Uterus (tissue), 4 donors: Measurements from ENCODE around the gene GATA3. TPM values are rescaled to one million over a fixed set of nuclear protein-coding genes. Genes with fewer than 3 reads are reported as not detected.

Experiments
- DNase-seq, 2 donors: peaks; one replicate each; pipeline ENCODE4 v3.0.0-alpha.2; 2019 to 2020
- H3K27ac ChIP-seq, 2 donors: fragments of 200-600 bp; sonication (generic); 1 replicate in 1 of 2; 2 replicates in 1 of 2; pipeline ENCODE4 v1.5.1; 2016 to 2018
- H3K27me3 ChIP-seq, 2 donors: fragments of 200-600 bp; sonication (generic); one replicate each; pipeline ENCODE4 v1.5.1; 2018 to 2019; ENCODE audit warnings: control low read depth in 1 of 2
- H3K36me3 ChIP-seq, 2 donors: fragments of 200-600 bp; sonication (generic); one replicate each; pipeline ENCODE4 v1.5.1; 2019; ENCODE audit warnings: control low read depth in 1 of 2
- H3K4me1 ChIP-seq, 2 donors: fragments of 200-600 bp; sonication (generic); one replicate each; pipeline ENCODE4 v1.5.1; 2018 to 2019; ENCODE audit warnings: control low read depth in 1 of 2
- H3K4me3 ChIP-seq, 2 donors: fragments of 200-600 bp; sonication (generic); 1 replicate in 1 of 2; 2 replicates in 1 of 2; pipeline ENCODE4 v1.5.1; 2018 to 2019; ENCODE audit warnings: mild to moderate bottlenecking in 1 of 2
- H3K9me3 ChIP-seq, 2 donors: fragments of 200-600 bp; sonication (generic); one replicate each; pipeline ENCODE4 v1.5.1; 2019; ENCODE audit warnings: control low read depth in 1 of 2
- CTCF ChIP-seq, 4 experiments: fragments of 200-600 bp in 2 of 4; fragments of 450-650 bp in 2 of 4; sonication (generic) in 2 of 4; IDR thresholded peaks; one replicate each; pipeline ENCODE4 v1.5.1; 2016 to 2019; ENCODE audit warnings: antibody characterized with exemption in 4 of 4, mild to moderate bottlenecking in 2 of 4, moderate library complexity in 1 of 4
- POLR2A ChIP-seq, 2 donors: fragments of 450-650 bp; IDR thresholded peaks; one replicate each; pipeline ENCODE4 v1.6.1; 2016; ENCODE audit warnings: antibody characterized with exemption in 2 of 2, mild to moderate bottlenecking in 1 of 2, moderate library complexity in 1 of 2
- intact Hi-C: fragments of 100-400 bp; cut with DNase I; formaldehyde crosslinking; loops from one replicate; pipeline ENCODE4 v1.15.1; 2023; ENCODE audit warnings: low total_unique reads
- total RNA-seq, 4 donors: library from RNA; depleted of rRNA in 3 of 4; stranded (reverse); fragments of >200 nt in 3 of 4; gene quantifications; one replicate each; pipeline versions ENCODE4 v1.1.0 to v1.2.4, GENCODE V29; 2014 to 2023
- donor health status: DM: yes; HTN: yes; CAD: no.

The GATA3 gene
- total RNA-seq, 4 donors from 2014 or later: 0.28 to 2.1 TPM; not detected in 2

- H3K9me3 ChIP-seq: no peaks in the 10 kb centered on the region
- H3K27me3 ChIP-seq: peaks cover 8 to 36% of the 10 kb centered on the region in 2 donors
- TF ChIP-seq POLR2A (IDR thresholded peaks at IDR 0.05) (no peak), CTCF (IDR thresholded peaks at IDR 0.05) (no peak)
- H3K36me3 ChIP-seq: no peaks in the 10 kb centered on the region
- no peak overlapping the region for H3K4me3 ChIP-seq
- no peak overlapping the region for H3K27ac ChIP-seq
- intact Hi-C loops: no loop called here
- H3K4me1 ChIP-seq: peaks cover 0 to 9% of the 10 kb centered on the region in 2 donors
- DNase-seq: no peak
These were observed 21.9 kb upstream of the GATA3 start for GRCh38 chr10:8032558-8032957.

- H3K9me3 ChIP-seq: no peaks in the 10 kb centered on the region
- H3K27ac ChIP-seq: no peak overlapping the region
- no peak for DNase-seq
- H3K4me3 ChIP-seq: no peak overlapping the region
- intact Hi-C loops: no loop called here
- peaks cover 0 to 9% of the 10 kb centered on the region in 2 donors for H3K4me1 ChIP-seq
- no peaks in the 10 kb centered on the region for H3K36me3 ChIP-seq
- TF ChIP-seq CTCF (IDR thresholded peaks at IDR 0.05): no peak
- TF ChIP-seq POLR2A (IDR thresholded peaks at IDR 0.05): no peak
- H3K27me3 ChIP-seq: peaks cover 8 to 50% of the 10 kb centered on the region in 2 donors
These were observed 20.5 kb upstream of the GATA3 start for GRCh38 chr10:8033812-8034465.

GRCh38 chr10:8034466-8035005 lies 20.0 kb upstream of the GATA3 start:
- H3K4me1 ChIP-seq: peaks cover 0 to 9% of the 10 kb centered on the region in 2 donors
- H3K9me3 ChIP-seq: no peaks in the 10 kb centered on the region
- H3K27ac ChIP-seq: no peak overlapping the region
- intact Hi-C loops: no loop called here
- H3K4me3 ChIP-seq: no peak overlapping the region
- H3K36me3 ChIP-seq: no peaks in the 10 kb centered on the region
- DNase-seq: no peak
- peaks cover 8 to 56% of the 10 kb centered on the region in 2 donors for H3K27me3 ChIP-seq
- TF ChIP-seq CTCF (IDR thresholded peaks at IDR 0.05) (no peak), POLR2A (IDR thresholded peaks at IDR 0.05) (no peak)

GRCh38 chr10:8035006-8035640 lies 19.4 kb upstream of the GATA3 start:
- Histone ChIP-seq H3K27ac (no peak overlapping the region), H3K36me3 (no peaks in the 10 kb centered on the region), H3K27me3 (peaks cover 8 to 62% of the 10 kb centered on the region in 2 donors), H3K4me3 (no peak overlapping the region), H3K9me3 (no peaks in the 10 kb centered on the region), H3K4me1 (peaks cover 0 to 9% of the 10 kb centered on the region in 2 donors)
- TF ChIP-seq POLR2A (IDR thresholded peaks at IDR 0.05): no peak
- no peak for DNase-seq
- intact Hi-C loops: no loop called here

- Histone ChIP-seq H3K4me3 (no peak overlapping the region), H3K36me3 (no peaks in the 10 kb centered on the region), H3K9me3 (no peaks in the 10 kb centered on the region), H3K4me1 (peaks cover 0 to 9% of the 10 kb centered on the region in 2 donors), H3K27ac (no peak overlapping the region), H3K27me3 (peaks cover 8 to 69% of the 10 kb centered on the region in 2 donors)
- DNase-seq: no peak
- TF ChIP-seq POLR2A (IDR thresholded peaks at IDR 0.05) (no peak), CTCF (IDR thresholded peaks at IDR 0.05) (no peak)
- intact Hi-C loops: no loop called here
These were observed 18.6 kb upstream of the GATA3 start for GRCh38 chr10:8035641-8036470.
